ENCODE measurements around the gene COA1. TPM values are rescaled to one million over a fixed set of nuclear protein-coding genes. Genes with fewer than 3 reads are reported as not detected.
"Not testable (repeated sequence)": the region's sequence is repeated elsewhere in the genome, so short reads cannot be mapped to it uniquely, and the experiment has no call there.

COA1 gene
- total RNA-seq, 2 donors from 2014 or later = 36.8 to 52.4 TPM

DNA sequence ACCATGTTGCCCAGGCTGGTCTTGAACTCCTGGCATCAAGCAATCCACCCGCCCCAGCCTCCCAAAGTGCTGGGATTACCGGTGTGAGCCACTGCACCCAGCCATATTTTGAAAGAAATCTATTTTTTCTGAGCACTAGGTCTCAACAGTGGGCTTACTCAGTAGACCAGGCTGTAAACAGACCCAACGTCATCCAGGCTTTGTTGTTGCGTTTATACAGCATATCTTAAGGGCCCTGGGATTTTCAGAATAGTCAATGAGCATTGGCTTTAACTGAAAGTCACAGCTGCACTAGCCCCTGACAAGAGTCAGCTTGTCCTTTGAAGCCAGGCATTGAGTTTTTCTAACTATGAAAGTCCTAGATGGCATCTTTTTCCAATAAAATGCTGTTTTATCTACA is 96.6 kb downstream of the COA1 start:
- 93 to 95% methylated on average over 4 of the region's 4 CpGs for WGBS, 2 donors
- H3K36me3 ChIP-seq (replicated peaks in 1 of 2; ENCODE audit: insufficient read depth in 1 of 2, low read depth in 2 of 2) = peaks cover 0 to 1% of the 10 kb centered on the region in 2 donors
- TF ChIP-seq POLR2A (IDR thresholded peaks at IDR 0.05) = no peak
- TF ChIP-seq, protein P1, sequence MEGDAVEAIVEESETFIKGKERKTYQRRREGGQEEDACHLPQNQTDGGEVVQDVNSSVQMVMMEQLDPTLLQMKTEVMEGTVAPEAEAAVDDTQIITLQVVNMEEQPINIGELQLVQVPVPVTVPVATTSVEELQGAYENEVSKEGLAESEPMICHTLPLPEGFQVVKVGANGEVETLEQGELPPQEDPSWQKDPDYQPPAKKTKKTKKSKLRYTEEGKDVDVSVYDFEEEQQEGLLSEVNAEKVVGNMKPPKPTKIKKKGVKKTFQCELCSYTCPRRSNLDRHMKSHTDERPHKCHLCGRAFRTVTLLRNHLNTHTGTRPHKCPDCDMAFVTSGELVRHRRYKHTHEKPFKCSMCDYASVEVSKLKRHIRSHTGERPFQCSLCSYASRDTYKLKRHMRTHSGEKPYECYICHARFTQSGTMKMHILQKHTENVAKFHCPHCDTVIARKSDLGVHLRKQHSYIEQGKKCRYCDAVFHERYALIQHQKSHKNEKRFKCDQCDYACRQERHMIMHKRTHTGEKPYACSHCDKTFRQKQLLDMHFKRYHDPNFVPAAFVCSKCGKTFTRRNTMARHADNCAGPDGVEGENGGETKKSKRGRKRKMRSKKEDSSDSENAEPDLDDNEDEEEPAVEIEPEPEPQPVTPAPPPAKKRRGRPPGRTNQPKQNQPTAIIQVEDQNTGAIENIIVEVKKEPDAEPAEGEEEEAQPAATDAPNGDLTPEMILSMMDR (IDR thresholded peaks at IDR 0.05) = no peak

DNA sequence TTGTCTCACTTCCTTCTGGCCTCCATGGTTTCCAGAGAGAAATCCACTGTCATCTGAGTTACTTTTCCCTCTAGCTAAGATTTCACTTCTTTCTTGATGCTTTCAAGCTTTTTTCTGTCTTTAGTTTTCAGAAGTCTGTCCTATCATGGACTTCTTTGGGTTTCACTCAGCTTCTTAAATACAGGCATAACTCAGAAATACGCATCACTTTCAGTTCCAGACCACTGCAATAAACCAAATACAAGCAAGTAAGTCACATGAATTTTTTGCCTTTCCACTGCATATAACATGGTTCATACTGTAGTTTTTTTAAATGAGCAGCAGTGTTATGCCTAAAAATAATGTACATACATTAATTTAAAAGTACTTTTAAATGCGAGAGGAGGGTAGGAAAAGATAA is 97.8 kb downstream of the COA1 start:
- Histone ChIP-seq H3K4me1 (peaks cover 10% of the 10 kb centered on the region), H3K36me3 (replicated peaks in 1 of 2; ENCODE audit: insufficient read depth in 1 of 2, low read depth in 2 of 2) (peaks cover 0 to 1% of the 10 kb centered on the region in 2 donors), H3K4me3 (no peak overlapping the region), H3K27ac (no peak overlapping the region), H3K9me3 (no peaks in the 10 kb centered on the region), H3K27me3 (no peaks in the 10 kb centered on the region)
- WGBS, 2 donors = 88 to 95% methylated on average over 2 of the region's 2 CpGs
- DNase-seq = no peak
- intact Hi-C loops (cut with DNase I) = no loop called here
- no peak for TF ChIP-seq POLR2A (IDR thresholded peaks at IDR 0.05)
- TF ChIP-seq, protein P1 (IDR thresholded peaks at IDR 0.05) = no peak
- no peak for ATAC-seq

More for the DNA sequence above, 96.6 kb downstream of the COA1 start:
- DNase-seq (no peak), ATAC-seq (no peak)
- Histone ChIP-seq H3K4me1 (peaks cover 10% of the 10 kb centered on the region), H3K9me3 (no peaks in the 10 kb centered on the region), H3K4me3 (no peak overlapping the region), H3K27ac (no peak overlapping the region), H3K27me3 (no peaks in the 10 kb centered on the region)
- intact Hi-C loops (cut with DNase I) = no loop called here

DNA sequence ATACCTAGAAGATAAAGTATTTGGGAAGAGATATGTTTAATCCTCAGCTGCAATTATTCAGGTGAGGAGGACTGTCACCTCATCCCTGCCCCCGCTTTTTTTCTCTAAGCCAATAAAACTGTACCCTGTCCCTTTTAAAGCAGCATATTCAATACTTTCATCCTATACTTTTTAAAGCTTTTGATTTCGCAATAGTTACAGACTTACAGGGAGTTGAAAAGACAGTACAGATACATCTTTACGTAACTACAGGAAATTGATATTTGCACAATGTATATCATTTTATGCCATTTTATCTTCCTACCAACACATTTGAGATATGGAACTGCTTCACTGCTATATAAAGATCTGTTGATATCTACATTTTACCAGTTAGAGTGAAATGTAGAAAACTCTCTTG is 98.8 kb downstream of the COA1 start:
- Histone ChIP-seq H3K27me3 (no peaks in the 10 kb centered on the region), H3K27ac (no peak overlapping the region), H3K4me3 (no peak overlapping the region), H3K36me3 (replicated peaks in 1 of 2; ENCODE audit: insufficient read depth in 1 of 2, low read depth in 2 of 2) (peaks cover 0 to 1% of the 10 kb centered on the region in 2 donors), H3K9me3 (no peaks in the 10 kb centered on the region), H3K4me1 (peaks cover 4% of the 10 kb centered on the region)
- TF ChIP-seq POLR2A (IDR thresholded peaks at IDR 0.05) = no peak
- TF ChIP-seq, protein P1 (IDR thresholded peaks at IDR 0.05) = no peak
- WGBS, 2 donors = 74 to 81% methylated on average over 3 of the region's 3 CpGs
- ATAC-seq (no peak), DNase-seq (no peak)
- intact Hi-C loops (cut with DNase I) = no loop called here

DNA sequence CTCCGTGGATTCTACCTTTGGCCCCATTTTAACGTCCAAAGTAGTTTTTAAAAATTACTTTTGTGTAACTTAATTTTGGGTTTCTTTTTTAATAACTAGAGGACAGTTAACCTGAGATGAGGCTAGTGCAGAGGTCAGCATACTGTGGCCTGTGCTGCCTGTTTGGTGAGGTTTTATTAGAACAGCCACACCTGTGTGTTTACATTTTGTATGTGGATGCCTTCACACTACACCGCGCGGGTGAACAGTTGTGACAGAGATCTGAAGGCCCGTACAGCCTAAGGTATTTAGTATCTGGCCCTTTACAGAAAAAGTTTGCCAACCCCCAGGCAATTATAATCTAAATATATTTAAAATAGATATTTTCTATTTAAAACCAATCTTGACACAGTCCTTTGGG is 99.5 kb downstream of the COA1 start:
- no peaks in the 10 kb centered on the region for H3K9me3 ChIP-seq
- H3K4me3 ChIP-seq = no peak overlapping the region
- no peak for TF ChIP-seq POLR2A (IDR thresholded peaks at IDR 0.05)
- TF ChIP-seq, protein P1 (IDR thresholded peaks at IDR 0.05) = no peak
- ATAC-seq = no peak
- intact Hi-C loops (cut with DNase I) = no loop called here
- H3K27ac ChIP-seq = no peak overlapping the region
- H3K27me3 ChIP-seq = no peaks in the 10 kb centered on the region
- H3K4me1 ChIP-seq = no peaks in the 10 kb centered on the region
- peaks cover 0 to 1% of the 10 kb centered on the region in 2 donors for H3K36me3 ChIP-seq (replicated peaks in 1 of 2; ENCODE audit: insufficient read depth in 1 of 2, low read depth in 2 of 2)
- 68 to 74% methylated on average over 6 of the region's 6 CpGs for WGBS, 2 donors
- no peak for DNase-seq

DNA sequence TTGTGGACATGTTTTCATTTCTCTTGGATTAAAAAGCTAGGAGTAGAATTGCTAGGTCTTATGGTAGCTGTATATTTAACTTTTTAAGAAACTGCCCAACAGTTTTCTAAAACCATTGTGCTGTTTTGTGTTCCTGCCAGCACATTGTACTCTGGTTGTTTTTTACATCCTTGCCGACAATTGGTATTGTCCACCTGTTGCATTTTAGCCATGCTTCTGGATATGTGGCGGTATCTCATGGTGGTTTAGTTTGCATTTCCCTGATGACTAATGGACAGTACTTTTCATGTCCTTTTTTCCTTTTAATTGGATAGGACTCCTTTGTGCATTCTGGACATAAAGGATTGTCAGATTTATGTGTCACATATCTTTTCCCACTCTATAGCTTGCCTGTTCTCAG is 100.9 kb downstream of the COA1 start:
- Histone ChIP-seq H3K27me3 (no peaks in the 10 kb centered on the region), H3K27ac (no peak overlapping the region), H3K4me3 (no peak overlapping the region), H3K4me1 (no peaks in the 10 kb centered on the region), H3K9me3 (no peaks in the 10 kb centered on the region), H3K36me3 (replicated peaks in 1 of 2; ENCODE audit: insufficient read depth in 1 of 2, low read depth in 2 of 2) (peaks cover 0 to 1% of the 10 kb centered on the region in 2 donors)
- TF ChIP-seq, protein P1 (IDR thresholded peaks at IDR 0.05) = no peak
- TF ChIP-seq POLR2A (IDR thresholded peaks at IDR 0.05) = no peak
- ATAC-seq = no peak
- intact Hi-C loops (cut with DNase I) = no loop called here
- 90 to 94% methylated on average over 2 of the region's 2 CpGs for WGBS, 2 donors
- DNase-seq = no peak

DNA sequence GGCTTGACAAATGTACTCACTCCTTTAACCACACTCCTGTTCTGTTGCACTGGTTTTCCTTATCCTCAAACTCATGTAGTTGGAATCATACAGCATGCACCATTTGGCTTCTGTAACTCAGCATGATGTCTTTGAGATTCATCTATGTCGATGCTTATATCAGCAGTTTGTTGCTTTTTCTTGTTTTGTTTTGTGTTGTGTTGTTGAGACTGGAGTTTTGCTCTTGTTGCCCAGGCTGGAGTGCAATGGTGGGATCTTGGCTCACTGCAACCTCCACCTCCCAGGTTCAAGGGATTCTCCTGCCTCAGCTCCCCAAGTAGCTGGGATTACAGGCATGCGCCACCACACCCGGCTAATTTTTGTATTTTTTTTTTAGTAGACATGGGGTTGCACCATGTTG is 101.5 kb downstream of the COA1 start:
- WGBS, 2 donors = 98 to 100% methylated on average over 3 of the region's 3 CpGs
- H3K27ac ChIP-seq; ATAC-seq; H3K36me3 ChIP-seq (replicated peaks in 1 of 2; ENCODE audit: insufficient read depth in 1 of 2, low read depth in 2 of 2); H3K4me3 ChIP-seq; H3K9me3 ChIP-seq; H3K4me1 ChIP-seq; intact Hi-C loops (cut with DNase I); H3K27me3 ChIP-seq; DNase-seq: not testable (repeated sequence)
